Spleen (tissue), 7 donors: Measurements from ENCODE around the gene CPED1.

Experiments
- POLR2A ChIP-seq, 3 donors: fragments of 450-650 bp; IDR thresholded peaks; one replicate each; pipeline ENCODE4 v1.5.1; 2017; ENCODE audit warnings: antibody characterized with exemption in 3 of 3, mild to moderate bottlenecking in 1 of 3
- POLR2AphosphoS5 ChIP-seq, 3 donors: sonication (generic); formaldehyde crosslinking; IDR thresholded peaks; one replicate each; pipeline ENCODE4 v1.5.1; 2017; ENCODE audit warnings: antibody characterized with exemption in 3 of 3
- TF ChIP-seq, protein P1 (sequence below), 11 experiments: fragments of 200-600 bp in 7 of 11; fragments of 450-650 bp in 4 of 11; sonication (generic) in 4 of 11; IDR thresholded peaks in 8 of 11; conservative IDR thresholded peaks in 3 of 11; 1 replicate in 7 of 11; 2 replicates in 4 of 11; pipeline versions ENCODE4 v1.4.0 to v1.8.0; 2016 to 2021; ENCODE audit warnings: antibody characterized with exemption in 11 of 11, inconsistent platforms in 4 of 11, mild to moderate bottlenecking in 1 of 11
- donor health status: DM: no; HTN: no; CAD: no; lungs with moderate emphysema.
- donor health status: DM: no; HTN: no; CAD: no.
- donor health status: DM: no; HTN: no; CAD: no.

DNA sequence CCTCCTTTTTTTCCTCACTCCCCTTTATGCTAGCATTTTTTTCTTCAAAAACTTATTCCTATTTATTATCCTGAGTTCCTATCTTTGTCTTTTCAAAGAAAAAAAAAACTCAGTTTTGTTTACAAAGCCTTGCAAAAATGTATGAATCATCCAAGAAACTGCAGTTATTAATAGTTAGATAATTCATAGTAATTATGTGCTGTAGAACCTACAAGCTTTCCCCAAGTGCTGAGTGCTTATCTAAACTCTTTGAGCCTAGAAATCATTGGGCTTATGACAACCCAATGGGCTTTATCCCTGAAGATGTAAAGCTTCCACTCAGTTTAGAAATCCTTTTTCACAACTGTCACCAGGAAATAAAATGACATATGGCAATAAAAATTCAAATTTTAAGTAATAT is 194.4 kb downstream of the CPED1 start:
- TF ChIP-seq POLR2AphosphoS5 (IDR thresholded peaks at IDR 0.05) (no peak), POLR2A (IDR thresholded peaks at IDR 0.05) (no peak)
- TF ChIP-seq, protein P1, sequence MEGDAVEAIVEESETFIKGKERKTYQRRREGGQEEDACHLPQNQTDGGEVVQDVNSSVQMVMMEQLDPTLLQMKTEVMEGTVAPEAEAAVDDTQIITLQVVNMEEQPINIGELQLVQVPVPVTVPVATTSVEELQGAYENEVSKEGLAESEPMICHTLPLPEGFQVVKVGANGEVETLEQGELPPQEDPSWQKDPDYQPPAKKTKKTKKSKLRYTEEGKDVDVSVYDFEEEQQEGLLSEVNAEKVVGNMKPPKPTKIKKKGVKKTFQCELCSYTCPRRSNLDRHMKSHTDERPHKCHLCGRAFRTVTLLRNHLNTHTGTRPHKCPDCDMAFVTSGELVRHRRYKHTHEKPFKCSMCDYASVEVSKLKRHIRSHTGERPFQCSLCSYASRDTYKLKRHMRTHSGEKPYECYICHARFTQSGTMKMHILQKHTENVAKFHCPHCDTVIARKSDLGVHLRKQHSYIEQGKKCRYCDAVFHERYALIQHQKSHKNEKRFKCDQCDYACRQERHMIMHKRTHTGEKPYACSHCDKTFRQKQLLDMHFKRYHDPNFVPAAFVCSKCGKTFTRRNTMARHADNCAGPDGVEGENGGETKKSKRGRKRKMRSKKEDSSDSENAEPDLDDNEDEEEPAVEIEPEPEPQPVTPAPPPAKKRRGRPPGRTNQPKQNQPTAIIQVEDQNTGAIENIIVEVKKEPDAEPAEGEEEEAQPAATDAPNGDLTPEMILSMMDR (IDR thresholded peaks at IDR 0.05 in 8 of 11, conservative IDR thresholded peaks at IDR 0.05 in 3 of 11): no peak
